Measurements from ENCODE around the gene ELK3.

Gene ELK3

DNA sequence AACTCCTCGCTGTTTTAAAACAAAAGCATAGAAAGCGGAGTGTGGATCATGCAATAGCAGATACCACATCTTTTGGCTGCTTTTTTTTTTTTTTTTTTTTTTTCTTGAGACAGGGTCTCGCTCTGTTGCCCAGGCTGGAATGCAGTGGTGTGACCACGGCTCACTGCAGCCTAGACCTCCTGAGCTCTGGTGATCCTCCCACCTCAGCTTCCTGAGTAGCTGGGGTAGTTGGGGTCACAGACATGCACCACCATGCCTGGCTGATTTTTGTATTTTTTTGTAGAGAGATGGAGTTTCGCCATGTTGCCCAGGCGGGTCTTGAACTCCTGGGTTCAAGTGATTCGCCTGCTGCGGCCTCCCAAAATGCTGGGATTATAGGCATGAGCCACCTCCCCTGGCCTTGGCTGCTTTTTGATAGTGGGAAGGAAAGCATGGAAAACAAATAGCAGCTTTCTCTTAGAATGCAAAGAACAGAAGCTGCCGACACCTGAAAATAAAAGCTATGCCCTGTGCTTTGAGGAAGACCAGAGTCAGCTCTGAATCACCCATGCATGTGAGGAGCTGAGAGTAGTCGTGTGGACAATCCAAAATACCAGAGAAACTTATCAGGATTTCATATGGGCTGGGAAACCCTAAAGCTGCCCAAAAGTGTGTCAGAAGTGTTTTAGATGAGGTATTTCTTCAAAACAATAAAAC is 3.6 kb upstream of the ELK3 start:
- DNase-seq: no peak

DNA sequence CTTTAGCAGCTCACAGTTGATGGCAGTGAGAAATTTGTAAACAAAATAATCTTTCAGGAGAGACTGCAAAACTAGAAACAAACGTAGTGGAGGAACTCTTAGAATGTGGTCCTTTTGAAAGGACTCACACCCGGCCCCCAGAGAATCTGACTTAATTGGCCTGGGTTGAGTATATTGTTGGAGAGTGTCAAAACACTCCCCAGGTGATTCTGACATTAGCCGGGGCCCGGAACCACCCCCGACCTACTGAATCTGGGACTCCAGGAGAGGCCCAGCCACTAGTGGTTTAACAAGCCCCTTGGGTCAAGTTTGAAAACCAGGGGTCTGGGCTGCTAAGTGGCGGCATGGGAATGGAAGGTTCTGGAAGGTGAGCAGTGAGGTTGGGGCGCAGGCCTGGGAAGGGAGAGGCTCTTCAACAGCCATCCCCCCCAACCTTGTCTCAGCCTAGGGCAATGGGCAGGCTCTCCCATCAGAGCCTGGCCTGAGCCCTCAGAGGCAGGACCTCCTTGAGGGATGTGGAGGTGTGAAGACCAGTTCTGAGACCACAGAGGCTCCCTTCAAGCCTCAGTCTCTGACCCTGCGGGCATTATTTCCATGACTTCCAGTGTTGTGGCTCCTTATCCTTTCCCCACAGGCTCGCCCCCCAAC is 1.1 kb upstream of the ELK3 start:
- no peak for DNase-seq

DNA sequence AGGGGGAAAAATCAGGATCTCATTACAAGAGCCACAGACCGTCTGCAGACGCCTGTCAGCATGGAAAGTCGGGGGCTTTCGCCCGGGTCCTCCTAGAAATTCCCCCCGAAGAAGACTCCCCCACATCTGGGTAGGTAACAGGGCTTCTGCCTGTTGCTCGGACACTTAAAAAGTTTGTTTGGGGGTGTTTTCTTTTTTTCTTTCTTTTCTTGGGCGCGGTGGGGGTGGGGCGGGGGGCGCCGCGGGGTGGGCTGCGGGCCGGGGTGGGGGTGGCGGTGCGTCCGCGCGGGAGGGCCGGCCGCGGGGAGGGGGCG is 358 bp downstream of the ELK3 start:
- no peak for DNase-seq

DNA sequence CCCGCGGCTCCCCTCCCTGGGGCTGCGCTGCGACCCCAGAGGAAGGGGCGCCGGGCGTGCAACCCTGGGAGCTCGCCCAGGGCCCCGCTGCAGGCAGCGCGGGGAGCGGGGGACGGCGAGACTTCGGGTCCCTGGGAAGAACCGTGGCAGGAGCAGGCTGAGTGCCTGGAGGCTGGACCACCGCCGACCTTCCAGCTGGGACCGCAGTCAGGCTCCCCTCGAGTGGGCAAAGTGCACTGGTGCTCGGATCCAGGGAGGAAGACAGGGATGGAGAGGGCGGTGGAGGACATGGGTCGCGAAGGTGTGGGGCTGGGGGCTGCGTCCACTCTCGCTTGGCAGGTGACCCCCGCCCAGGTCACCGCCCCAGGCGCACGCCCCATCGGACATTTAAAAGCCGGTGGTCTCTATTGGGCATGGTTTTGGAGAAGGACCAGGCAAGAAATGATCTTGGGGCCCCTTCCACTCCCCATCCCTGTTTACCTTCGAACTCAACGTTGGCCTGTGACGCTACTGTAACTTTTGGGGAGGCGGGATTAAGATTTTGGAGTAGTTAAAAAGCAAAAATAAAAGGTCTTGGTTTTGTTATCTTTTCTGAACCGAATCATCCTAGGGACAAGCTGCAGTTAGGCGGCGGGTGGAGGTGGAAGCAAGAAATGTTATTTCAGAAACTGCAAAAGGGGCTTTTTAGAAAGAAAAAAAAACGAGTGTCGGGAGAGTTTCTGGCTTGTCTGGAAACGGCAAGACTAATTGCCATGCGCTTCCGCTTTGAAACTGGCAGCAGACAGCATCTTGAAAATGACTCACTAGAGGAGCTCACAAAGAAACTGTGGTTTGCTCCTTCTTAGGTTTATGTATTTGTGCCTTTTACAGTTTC is 1.0 kb downstream of the ELK3 start:
- peak; percentile 80 for DNase-seq

DNA sequence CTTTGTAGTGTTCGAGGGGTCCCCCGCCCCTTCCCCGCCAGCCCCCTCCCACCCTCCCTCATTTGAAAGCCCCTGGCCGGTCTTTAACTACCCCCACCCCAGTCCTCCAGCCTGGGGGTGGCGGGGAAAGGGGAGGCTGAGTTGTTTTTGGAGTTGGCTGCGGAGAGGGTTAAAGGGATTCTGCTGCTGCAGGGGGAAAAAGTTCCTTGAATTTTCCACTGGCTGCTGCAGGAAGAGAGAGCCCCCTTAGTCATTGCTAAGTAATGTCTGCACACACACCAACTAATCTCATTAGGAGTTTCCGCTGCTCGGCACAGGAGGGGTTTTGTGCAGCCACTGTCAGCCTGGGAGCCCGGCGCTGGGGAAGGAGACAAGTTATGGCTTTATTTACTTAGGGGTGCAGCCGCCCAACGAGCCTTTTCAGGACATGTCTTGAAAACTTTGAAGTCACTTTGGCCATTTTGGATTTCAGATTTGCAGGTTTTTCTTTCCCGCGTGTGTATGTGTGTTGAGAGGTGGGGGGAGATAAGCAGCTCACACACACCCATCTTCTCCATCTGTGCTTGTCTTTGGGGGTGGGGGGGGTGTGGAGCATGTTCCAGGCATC is 1.8 kb downstream of the ELK3 start:
- DNase-seq: peak; percentile 56

DNA sequence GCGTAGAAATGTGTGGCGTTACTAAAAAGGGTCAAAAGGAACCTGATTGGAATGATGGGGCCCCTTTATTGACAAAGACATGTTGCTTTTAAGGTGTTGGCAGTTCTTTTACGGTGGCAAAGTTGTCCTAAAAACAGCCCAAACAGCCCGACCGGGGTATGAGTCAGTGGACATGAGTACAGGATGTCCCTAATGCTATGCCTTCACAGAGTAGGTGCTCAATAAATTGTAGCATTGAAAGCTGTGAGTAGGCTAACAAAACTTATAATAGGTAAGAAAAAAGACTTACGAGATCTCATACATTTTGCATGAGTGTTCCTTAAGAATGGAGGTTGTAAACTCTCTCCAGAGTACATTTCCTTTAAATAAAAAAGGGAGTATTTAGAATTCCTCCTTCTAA is 2.6 kb downstream of the ELK3 start:
- no peak for DNase-seq

DNA sequence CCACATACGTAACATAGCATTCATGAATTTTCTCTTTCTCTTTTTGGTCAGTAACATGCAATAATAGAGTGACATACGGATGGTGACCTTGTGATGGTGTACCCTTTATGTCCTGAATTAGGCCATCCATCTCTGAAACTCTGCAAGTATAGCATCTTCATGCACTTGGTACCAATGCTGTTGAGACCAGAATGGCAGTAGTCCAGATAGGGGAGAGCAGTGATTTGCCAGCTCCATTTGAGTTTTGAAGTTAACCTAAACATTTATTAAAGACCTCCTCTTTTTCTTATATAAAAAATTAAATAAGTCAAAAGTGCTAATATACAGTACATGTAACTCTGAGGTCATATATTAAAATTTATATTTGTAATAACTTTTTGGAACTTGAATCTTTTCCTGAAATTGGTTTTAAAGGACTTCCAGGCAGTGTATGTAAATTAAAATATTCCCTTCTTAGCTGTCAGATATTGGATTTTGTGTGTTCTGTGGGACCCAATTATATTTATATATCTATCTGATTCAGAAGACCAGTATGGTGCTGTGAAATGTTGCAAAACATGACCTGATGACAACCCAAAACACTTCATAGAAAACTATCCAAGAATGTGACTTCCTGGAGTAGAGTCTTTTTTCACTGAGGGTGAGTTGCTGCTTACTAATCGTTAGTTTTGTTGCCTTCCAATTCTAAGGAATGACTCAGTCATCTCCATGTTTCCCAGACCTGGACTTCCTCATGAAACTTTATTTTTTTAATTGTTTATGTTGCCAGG is 3.5 kb downstream of the ELK3 start:
- DNase-seq: no peak

DNA sequence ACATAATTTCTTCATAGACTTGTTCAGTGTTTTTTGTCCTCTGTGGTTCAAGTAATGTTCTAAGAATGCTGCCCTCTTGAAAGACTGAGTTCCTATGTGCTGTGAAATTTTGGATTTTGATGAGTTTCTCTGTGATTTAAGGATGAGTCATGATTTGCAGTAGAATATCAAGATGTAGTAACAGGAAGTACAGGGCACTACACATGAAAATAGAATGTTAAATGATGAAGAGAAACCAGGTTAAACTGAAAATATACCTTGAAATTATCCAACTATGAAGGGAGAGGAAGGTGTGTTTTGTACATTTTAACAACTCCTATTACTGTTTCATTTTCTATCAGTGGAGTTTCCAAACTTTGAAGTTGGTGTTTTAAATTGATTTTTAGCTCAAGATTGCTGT is 4.8 kb downstream of the ELK3 start:
- DNase-seq: no peak

DNA sequence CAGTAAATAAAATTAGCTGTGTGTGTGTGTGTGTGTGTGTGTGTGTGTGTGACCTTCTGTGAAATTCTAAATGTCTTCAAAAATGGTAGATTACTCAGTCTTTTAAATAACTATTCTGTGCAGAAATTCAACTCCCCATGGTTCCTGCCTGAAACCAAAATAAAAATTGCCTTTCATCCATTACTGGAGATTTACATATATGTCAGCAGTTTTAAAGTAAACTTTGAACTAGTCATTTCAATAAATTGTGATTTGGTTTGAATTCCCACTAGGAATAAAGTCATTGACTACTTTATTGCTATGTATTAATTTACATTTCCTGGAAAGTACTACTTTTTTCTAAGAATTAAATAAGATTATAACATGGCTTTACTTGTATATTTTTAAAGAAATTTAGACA is 5.3 kb downstream of the ELK3 start:
- DNase-seq: no peak

DNA sequence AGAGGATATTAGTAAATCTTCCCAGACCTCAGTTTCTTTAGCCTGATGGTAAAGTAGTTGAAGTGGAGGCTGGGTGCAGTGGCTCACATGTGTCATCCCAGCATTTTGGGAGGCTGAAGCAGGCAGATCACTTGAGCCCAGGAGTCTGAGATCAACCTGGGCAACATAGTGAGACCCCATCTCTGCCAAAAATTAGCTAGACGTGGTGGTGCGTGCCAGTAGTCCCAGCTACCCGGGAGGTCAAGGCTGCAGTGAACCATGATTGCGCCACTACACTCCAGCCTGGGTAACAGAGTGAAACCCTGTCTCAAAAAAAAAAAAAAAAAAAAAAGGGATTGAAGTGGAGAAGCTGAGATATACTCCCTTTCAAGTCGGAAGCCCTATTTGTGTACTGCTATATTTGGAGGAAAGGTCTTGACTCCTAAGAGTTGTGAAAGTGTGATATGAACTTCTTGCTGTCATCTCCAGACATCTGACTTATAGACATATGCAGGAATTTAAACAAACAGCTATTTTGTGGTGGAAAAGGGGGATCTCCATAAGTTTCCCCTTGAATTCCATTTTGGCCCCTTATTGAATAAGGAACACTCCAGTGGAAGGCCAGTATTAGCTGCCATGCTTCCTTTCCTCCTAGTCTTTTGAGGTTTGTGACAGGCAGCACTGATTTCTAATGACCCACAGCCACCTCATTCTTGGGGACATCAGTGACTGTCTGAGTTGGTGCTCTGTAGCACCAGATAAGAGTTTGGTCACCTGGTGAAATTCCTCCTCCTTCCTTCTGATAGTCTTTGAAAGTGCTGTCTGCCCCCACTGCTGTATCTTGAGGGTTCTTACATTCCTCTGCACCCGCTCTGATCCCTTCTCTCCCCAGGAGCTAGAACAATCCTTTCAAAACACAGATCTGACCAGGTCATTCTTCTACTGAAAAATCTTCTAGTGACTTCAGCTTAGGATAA is 7.4 kb downstream of the ELK3 start:
- DNase-seq: no peak

DNA sequence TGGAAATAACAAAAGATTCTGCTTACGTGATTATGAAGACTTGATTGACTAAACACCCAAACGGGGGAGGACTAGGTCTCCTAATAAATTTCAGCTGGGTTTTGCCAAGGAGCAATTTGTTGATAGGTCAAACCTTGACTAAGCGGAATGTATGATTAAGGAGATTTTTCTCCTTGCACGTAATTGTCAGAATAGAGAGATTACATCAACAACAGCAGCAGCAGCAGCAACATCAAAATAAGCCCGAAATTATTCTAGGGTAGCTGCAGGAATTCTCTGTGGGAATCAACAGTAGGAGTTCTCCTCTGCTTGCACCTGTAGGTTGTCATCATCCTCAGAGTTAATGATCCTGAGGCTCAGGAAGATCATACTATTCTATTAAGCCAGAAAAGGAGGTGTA is 10.2 kb downstream of the ELK3 start:
- no peak for DNase-seq

DNA sequence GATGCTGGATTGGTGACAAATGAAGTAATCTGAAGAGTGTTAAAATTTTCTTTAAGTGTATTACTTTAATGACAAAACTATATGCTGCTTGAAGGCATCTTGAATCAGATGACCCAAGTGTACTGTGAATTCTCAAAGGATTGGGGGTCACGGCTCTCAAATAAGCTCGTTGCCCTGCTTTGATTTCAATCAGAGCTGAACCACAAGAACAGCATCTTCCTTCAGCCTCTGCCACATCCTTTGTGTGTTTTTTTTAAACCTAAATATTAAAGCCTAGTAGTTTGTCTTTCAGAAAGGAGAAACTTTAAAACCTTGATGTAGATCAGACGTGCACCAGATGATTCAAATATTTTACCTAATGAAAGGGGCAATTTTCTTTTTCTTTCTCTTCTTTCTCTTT is 11.7 kb downstream of the ELK3 start:
- DNase-seq: no peak

DNA sequence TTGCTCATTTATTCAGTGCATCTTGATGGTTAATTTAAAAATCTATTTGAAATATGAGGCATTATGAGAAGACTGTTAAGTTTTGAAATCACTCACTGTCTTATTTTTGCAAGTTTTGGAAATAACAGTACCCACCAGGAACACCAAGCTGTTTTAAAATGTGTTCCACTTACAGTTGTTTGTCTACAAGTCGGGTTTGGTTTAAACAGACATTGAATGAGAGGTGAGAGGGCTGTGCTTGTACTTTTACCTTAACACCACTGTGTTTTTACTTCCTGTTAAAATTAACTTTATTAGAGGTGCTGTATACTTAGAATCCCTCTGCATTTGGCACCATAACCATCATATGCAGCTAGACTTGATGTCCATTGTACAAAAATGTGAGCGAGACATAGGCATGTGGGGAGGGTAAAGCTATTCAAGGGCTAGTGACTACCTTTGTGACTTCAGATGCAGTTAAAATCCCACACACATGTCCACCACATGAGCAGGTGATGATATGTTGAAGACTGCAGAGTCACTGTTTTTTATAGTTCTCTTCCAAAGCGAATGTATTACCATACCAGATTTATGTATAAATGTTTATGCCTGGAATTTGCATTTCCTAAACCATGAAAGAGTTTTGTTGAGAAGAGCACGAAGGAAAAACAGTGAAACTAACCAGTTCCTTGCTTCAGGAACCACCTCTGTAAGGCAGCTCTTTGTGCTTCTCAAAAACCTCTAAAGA is 12.9 kb downstream of the ELK3 start:
- no peak for DNase-seq

DNA sequence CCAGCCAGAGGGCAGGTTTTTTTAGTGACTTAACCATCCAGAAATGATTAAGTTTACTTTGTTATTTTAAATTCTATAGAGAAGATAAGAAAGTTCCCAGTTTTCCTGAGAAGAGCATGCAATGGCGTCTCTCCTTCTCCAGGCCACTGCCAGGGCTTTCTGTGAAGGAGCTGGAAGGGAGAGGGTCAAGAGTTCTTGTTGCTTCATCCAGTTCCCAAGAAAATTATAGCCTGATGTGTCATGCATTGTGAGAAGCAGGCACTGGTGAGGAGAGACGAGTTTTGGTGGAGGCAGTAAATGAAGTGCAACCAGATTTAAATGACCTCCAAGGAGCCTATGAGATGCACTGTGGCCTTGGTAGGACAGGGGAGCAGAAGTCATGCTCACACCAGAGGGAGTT is 14.2 kb downstream of the ELK3 start:
- no peak for DNase-seq

DNA sequence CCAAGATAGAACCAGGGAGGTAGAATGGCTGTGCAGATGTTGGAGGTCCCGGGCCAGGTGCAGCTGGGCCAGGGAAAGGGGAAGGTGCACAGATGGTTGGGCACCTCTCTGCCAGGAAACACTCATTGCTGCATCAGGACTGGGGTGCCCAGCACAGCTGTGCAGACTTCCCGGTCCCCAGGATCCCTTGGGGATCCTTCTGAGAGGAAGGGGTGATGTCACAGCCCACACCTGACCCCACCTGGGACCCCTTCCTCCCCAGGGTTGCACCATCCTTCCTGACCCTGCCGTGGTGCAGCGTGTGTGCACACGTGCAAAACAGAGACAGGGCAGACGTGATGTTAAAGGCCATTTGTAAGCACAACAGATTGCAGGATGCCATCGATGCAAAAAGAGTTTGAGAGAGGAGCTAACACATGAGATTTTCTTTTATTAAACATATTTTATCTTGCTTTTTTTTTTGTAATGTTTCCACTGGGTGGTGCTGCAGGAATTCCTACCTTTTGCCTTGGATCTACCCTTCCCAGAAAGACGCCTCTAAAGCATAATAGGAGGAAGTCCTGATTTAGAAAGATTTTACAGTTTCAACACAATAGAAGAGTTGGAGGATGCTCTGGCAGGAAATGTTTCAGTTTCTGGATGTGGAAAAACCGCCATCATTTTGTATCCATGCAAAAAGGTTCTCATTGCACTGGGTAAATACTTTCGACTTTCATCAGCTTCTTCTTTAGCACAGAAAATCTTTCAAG is 14.8 kb downstream of the ELK3 start:
- DNase-seq: no peak

DNA sequence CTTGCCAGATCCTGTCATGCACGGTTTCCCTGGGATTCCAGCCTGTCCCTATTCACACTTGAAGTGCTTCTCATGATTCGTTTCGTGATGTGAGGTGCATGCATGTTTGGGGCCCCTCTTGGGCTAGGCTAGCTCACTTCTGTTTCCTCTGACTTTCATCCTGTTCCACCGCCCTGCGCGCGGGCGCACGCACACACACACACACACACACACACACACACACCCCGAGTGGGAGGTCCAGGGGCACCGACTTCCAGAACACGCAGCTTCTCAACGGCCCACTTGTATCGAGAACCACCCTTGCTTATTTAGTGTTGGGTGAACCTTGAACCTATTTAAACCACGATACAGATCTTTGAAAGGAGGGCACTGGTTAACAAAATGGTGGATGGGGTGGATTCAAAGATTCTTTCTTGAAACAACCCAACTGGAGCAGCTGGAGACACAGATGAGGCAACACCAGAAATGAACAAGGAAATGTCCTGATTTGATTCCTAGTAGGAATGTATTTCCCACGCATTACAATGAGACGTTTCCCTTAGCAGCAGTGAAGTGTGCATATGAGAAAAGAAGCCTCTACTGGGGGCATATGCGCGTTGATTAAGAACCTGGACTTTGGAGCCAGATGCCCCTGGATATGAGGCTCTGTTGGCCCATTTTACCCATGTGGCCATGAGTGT is 16.3 kb downstream of the ELK3 start:
- peak; percentile 38 for DNase-seq

DNA sequence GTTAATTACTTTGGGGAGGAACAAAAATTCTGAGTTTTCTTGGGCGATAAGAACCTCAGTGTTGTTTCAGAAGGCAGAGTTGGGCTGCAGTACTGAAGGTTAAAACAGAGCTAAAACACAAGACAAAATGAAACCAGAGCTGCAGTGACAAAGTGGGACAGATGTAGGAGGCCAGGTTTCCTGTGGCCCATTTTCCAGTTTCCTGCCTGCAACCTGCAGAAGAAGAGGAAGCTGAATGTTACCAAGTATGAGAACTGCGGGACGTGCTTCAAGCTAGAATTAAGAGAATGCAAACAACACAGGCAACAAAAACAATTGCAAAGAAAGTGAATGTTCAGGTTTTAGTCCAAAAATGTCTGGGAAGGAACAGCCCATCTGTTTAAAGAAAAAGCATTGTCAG is 17.8 kb downstream of the ELK3 start:
- no peak for DNase-seq

DNA sequence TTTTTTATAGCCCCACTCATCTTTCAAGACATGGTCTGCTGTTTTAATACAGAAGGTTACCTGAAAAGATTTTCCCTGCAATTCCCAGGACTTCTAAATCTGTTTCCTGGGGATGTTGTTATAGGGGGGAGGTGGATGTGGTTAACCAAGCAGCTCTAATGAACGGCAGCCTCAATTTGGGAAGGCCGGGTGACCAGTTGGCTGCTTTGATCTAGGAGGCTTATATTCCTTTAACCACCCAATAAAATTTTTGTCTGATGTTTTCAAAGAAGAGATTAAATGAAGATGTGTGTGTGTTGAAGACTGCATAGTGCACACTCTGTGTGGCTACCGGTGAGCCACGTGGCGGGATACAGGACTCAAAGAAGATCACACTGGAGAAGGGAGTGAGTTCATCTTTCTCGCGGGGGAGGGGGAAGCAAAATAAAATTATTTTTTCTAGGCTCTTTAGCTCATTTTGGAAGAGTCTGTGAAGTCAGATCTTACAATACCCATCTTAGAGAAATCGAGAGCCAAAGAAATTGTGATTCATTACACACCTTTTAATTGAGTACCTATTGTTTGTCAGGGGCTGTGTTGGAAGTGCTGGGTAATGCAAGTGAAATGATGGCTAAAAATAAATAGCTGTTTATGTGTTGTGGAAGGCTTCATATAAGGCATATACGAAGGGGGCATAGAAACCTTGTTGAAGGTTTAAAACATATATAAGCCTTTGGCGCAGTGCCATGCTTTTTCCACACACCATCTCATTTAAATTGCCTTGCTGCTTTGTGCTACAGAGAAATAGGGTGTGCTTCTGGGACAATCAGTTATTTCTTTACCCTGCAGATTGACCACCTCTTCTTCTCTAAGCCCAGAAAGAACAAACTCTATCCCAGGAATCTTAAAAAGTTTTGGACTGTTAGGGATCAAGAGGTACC is 18.5 kb downstream of the ELK3 start:
- no peak for DNase-seq

DNA sequence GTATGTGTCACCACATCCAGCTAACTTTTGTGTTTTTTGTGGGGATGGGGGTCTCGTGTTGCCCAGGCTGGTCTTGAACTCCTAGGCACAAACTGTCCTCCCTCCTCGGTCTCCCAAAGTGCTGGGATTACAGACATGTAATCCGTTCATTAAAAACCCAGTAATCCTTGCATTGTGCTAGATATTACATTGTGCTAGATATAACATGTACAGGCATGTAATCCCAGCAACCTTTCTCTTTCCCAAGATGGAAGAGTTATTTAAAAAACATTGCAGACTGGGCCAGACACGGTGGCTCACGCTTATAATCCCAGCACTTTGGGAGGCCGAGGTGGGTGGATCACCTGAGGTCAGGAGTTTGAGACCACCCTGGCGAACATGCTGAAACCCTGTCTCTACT is 19.7 kb downstream of the ELK3 start:
- DNase-seq: no peak
